Upper lobe of right lung (tissue), 1 donor: ENCODE measurements around the gene IGSF3. TPM values are rescaled to one million over a fixed set of nuclear protein-coding genes. Genes with fewer than 3 reads are reported as not detected.
"Not testable (repeated sequence)": the region's sequence is repeated elsewhere in the genome, so short reads cannot be mapped to it uniquely, and the experiment has no call there.

Experiments used
- ATAC-seq: fragments of 200-7000 bp; cut with Tn5 transposase; one replicate; pipeline ENCODE4 v1.9.1; 2020; ENCODE audit warnings: mild to moderate bottlenecking, moderate library complexity
- DNase-seq: peaks from one replicate; pipeline ENCODE4 v3.0.0-alpha.2; 2020
- H3K27ac ChIP-seq: fragments of 200-600 bp; one replicate; pipeline ENCODE4 v1.8.0; 2022
- H3K27me3 ChIP-seq: fragments of 200-600 bp; one replicate; pipeline ENCODE4 v1.8.0; 2022; ENCODE audit warnings: mild to moderate bottlenecking
- H3K36me3 ChIP-seq: fragments of 200-600 bp; one replicate; pipeline ENCODE4 v1.8.0; 2022
- H3K4me1 ChIP-seq: fragments of 200-600 bp; one replicate; pipeline ENCODE4 v1.8.0; 2022
- H3K4me3 ChIP-seq: fragments of 200-600 bp; one replicate; pipeline ENCODE4 v1.8.0; 2022; ENCODE audit warnings: mild to moderate bottlenecking
- H3K9me3 ChIP-seq: fragments of 200-600 bp; one replicate; pipeline ENCODE4 v1.8.0; 2022
- intact Hi-C: fragments of 100-400 bp; cut with DNase I; formaldehyde crosslinking; loops from one replicate; pipeline ENCODE4 v1.11.0; 2022
- total RNA-seq: library from RNA; stranded (reverse); fragmentation: NEBNext Ultra II Directional; extraction: Animal tissue kit (Norgen Biotek cat#: 25700); gene quantifications from one replicate; pipeline ENCODE4 v1.2.1, GENCODE V29; 2021
- TF ChIP-seq, protein P1 (sequence below): fragments of 200-600 bp; IDR thresholded peaks from one replicate; pipeline ENCODE4 v1.8.0; 2022; ENCODE audit warnings: antibody characterized with exemption
- donor health status: DM: no; HTN: yes; CAD: no; lungs with severe emphysema.

The IGSF3 gene
- total RNA-seq, 1 donor from 2014 or later = 20.1 TPM

DNA sequence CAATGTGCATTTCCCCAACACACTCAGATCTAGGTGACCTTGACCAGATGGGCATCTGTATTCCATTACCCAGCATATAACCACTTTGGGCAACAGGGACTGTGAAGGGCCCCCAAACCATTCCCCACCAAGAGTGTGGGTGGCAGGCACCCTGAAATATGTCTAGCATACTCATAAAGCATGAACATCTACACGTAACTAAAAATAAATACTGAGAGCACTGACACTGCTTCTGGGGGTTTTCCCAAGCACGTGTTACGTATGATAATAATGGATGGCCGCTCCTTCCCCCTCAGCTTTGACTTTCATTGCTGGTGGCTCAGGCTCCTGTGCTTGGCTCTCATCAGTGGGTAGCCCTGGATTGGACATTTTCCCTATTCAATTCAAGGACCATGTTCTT lies 39.1 kb downstream of the IGSF3 start:
- no peak overlapping the region for H3K4me3 ChIP-seq
- TF ChIP-seq, protein P1, sequence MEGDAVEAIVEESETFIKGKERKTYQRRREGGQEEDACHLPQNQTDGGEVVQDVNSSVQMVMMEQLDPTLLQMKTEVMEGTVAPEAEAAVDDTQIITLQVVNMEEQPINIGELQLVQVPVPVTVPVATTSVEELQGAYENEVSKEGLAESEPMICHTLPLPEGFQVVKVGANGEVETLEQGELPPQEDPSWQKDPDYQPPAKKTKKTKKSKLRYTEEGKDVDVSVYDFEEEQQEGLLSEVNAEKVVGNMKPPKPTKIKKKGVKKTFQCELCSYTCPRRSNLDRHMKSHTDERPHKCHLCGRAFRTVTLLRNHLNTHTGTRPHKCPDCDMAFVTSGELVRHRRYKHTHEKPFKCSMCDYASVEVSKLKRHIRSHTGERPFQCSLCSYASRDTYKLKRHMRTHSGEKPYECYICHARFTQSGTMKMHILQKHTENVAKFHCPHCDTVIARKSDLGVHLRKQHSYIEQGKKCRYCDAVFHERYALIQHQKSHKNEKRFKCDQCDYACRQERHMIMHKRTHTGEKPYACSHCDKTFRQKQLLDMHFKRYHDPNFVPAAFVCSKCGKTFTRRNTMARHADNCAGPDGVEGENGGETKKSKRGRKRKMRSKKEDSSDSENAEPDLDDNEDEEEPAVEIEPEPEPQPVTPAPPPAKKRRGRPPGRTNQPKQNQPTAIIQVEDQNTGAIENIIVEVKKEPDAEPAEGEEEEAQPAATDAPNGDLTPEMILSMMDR = no peak
- DNase-seq (no peak), ATAC-seq (no peak)
- no peaks in the 10 kb centered on the region for H3K27me3 ChIP-seq
- intact Hi-C loops = no loop called here
- H3K27ac ChIP-seq = no peak overlapping the region
- H3K4me1 ChIP-seq = peaks cover 10% of the 10 kb centered on the region
- no peaks in the 10 kb centered on the region for H3K36me3 ChIP-seq
- no peaks in the 10 kb centered on the region for H3K9me3 ChIP-seq

- H3K4me1 ChIP-seq, H3K36me3 ChIP-seq, H3K4me3 ChIP-seq, H3K9me3 ChIP-seq, intact Hi-C loops, ATAC-seq, H3K27me3 ChIP-seq, H3K27ac ChIP-seq: not testable (repeated sequence)
- peak; percentile 87 for DNase-seq
These were observed 40.2 kb downstream of the IGSF3 start for GRCh38 chr1:116627357-116627756.

DNA sequence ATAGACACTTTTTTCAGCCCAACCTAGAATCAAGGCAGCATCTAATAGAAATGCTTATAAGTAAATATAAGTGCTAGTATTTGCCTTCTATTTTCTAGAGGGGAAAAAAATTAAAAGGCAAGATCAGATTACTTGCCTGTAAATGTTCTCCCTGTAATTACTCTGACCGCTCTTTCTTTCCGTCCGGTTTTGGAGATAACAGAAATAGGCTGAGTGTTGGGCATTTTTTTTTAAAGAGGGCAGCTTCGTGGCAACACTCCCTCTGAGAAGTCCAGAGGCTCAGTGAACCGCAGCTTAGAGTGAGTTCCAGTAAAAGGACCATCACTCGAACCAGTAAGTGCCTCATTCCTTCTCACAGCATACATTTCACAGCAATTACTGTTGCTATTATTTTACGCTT lies 40.6 kb downstream of the IGSF3 start:
- intact Hi-C loops, H3K4me3 ChIP-seq, H3K27me3 ChIP-seq, H3K4me1 ChIP-seq, ATAC-seq, H3K9me3 ChIP-seq, H3K27ac ChIP-seq, DNase-seq, H3K36me3 ChIP-seq: not testable (repeated sequence)

- H3K4me1 ChIP-seq, H3K27ac ChIP-seq, H3K9me3 ChIP-seq, H3K36me3 ChIP-seq, H3K4me3 ChIP-seq, H3K27me3 ChIP-seq, ATAC-seq, intact Hi-C loops, DNase-seq: not testable (repeated sequence)
These were observed 42.4 kb downstream of the IGSF3 start for GRCh38 chr1:116625155-116625554.

DNA sequence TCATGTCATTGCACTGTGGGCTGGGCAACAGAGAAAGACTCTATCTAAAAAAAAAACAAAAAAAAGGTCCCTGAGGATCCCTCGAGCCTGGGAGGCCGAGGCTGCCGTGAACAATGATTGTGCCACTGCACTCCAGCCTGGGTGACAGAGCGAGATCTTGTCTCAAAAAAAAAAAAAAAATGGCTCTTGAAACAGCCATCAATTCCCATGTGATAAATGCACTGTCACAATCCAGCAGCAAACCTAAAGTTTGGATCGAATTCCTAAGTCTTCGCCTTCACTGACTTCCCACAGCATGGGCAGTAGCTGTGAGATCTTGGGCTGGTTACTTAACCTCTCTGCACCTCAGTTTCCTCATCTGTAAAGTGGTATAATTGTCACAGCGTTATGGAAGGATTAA lies 43.5 kb downstream of the IGSF3 start:
- H3K4me3 ChIP-seq = no peak overlapping the region
- TF ChIP-seq, protein P1 = no peak
- no peaks in the 10 kb centered on the region for H3K27me3 ChIP-seq
- DNase-seq (no peak), ATAC-seq (no peak)
- no peak overlapping the region for H3K27ac ChIP-seq
- H3K36me3 ChIP-seq = no peaks in the 10 kb centered on the region
- no peaks in the 10 kb centered on the region for H3K4me1 ChIP-seq
- no peaks in the 10 kb centered on the region for H3K9me3 ChIP-seq
- intact Hi-C loops = no loop called here

DNA sequence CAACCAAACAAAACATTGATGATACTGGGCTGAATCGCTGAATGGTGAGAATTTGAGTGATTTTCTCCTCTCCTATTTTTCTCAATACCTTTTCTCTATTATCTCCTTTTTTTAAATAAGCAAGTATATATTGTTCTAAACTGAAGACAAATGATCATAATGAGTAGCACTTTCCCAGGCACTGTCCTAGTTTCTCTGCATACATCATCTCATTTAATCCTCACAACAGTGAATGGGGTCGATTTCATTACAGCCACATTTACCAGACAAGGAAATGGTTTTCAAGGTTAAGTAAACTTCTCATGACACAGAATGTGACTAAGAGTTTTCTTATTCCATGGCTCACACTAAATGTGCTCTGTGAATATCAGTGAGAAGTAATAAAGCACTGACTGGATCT lies 45.0 kb downstream of the IGSF3 start:
- H3K27me3 ChIP-seq, H3K27ac ChIP-seq, H3K36me3 ChIP-seq, H3K4me1 ChIP-seq, intact Hi-C loops, H3K9me3 ChIP-seq, DNase-seq, H3K4me3 ChIP-seq, ATAC-seq: not testable (repeated sequence)

DNA sequence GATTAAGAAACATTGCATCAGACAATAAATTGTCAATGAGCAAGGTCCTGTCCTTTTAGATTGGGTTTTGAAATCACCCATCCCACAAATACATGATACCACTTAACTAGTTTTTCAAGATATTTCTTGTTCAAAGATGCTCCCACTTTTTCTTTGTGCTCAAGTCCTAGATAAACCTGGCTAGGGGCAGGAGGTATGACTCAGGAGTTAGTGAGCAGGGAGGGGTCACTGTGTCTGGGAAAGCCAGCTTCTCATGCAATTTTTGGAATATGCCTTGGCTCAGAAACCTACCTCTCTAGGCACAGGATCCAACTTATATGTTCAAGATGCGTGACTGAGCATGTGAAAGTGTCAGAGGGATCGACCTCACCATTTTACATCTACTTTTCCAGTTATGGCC lies 45.8 kb downstream of the IGSF3 start:
- H3K4me1 ChIP-seq, H3K27me3 ChIP-seq, H3K4me3 ChIP-seq, intact Hi-C loops, H3K9me3 ChIP-seq, H3K36me3 ChIP-seq, DNase-seq, ATAC-seq, H3K27ac ChIP-seq: not testable (repeated sequence)

DNA sequence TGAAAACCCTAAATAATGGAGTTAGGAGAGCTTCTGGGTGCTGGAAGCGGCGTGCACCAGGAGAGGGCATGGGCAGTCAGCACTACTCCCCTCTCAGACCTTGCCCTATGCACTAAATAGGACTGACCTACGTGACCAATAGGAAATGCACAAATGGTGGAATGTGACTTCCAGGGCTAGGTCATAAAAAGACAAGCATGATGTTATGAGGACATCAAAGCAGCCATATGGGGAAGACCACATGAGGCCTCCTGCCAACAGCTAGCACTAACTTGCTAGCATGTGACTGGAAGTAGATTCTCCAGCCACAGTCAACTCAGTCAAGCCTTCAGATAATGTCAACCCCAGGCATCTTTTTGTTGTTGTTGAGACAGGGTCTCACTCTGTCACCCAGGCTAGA lies 47.1 kb downstream of the IGSF3 start:
- ATAC-seq, H3K27me3 ChIP-seq, H3K4me1 ChIP-seq, H3K27ac ChIP-seq, H3K4me3 ChIP-seq, H3K36me3 ChIP-seq, intact Hi-C loops, DNase-seq, H3K9me3 ChIP-seq: not testable (repeated sequence)

DNA sequence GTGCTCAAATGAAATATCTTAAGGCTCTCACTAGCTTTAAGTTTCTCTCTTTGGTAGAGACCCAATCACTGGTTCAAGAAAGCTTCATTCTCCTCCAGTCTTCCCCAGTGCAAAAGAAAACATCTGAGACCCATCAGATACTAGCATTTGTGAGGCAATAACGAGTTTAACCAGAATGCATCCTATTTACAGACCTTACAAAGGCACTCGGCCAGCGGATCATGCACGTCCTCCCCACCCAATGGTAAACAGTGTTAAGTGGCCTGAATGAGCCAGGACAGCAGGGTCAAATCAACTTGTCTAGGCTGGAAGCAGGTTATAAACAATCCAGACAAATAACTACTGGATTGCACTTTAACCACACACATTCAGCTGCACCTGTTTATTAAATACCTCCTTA lies 48.4 kb downstream of the IGSF3 start:
- H3K36me3 ChIP-seq, H3K27ac ChIP-seq, ATAC-seq, H3K4me1 ChIP-seq, H3K27me3 ChIP-seq, intact Hi-C loops, H3K9me3 ChIP-seq, DNase-seq, H3K4me3 ChIP-seq: not testable (repeated sequence)

- H3K9me3 ChIP-seq, H3K36me3 ChIP-seq, intact Hi-C loops, ATAC-seq, H3K4me1 ChIP-seq, DNase-seq, H3K27ac ChIP-seq, H3K27me3 ChIP-seq, H3K4me3 ChIP-seq: not testable (repeated sequence)
These were observed 49.7 kb downstream of the IGSF3 start for GRCh38 chr1:116617808-116618207.

- H3K36me3 ChIP-seq, H3K4me3 ChIP-seq, DNase-seq, H3K27me3 ChIP-seq, H3K9me3 ChIP-seq, H3K27ac ChIP-seq, H3K4me1 ChIP-seq, intact Hi-C loops: not testable (repeated sequence)
- peak; percentile 26 for ATAC-seq
These were observed 53.7 kb downstream of the IGSF3 start for GRCh38 chr1:116613825-116614224.

GRCh38 chr1:116609801-116610371 lies 57.6 kb downstream of the IGSF3 start:
- intact Hi-C loops, H3K9me3 ChIP-seq, H3K27me3 ChIP-seq, H3K4me3 ChIP-seq, H3K4me1 ChIP-seq, DNase-seq, H3K36me3 ChIP-seq, H3K27ac ChIP-seq, ATAC-seq: not testable (repeated sequence)

DNA sequence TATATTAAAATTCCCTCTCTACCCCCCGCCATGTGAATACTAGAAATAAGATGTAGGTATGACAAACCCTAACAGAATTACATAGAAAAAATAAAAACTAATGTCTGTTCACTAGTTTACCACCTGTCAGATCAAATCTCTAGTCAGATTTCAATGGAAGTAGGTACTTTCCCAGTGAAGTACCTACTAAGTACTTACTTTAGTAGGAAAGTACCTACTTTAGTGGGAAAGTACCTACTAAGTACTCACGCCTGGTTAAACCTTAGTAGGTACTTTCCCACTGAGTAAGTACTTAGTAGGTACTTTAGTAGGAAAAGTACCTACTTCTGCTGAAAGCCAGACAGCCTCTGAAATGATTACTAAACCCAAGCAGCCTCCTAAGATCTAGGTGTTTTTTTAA lies 58.7 kb downstream of the IGSF3 start:
- H3K27me3 ChIP-seq, H3K27ac ChIP-seq, H3K4me1 ChIP-seq, H3K9me3 ChIP-seq, ATAC-seq, H3K4me3 ChIP-seq, intact Hi-C loops, H3K36me3 ChIP-seq, DNase-seq: not testable (repeated sequence)
